NCI-H1930 (cell line): ENCODE data around the gene C5orf58.

Experiments used
- DNase-seq, 2 experiments: peaks; one replicate each; lab custom pipeline; 2025; lab: John Stamatoyannopoulos, UW

Gene C5orf58

GRCh38 chr5:170232786-170233185, at the start of gene C5orf58:
Gene C5orf58 (plus strand): TSS chr5:170232985. CDS start chr5:170234977, 1,992 bp downstream.
- DNase-seq, result no peak

- peak in 1 of 2 experiments; percentile 27 for DNase-seq
These were observed 48.7 kb upstream of the C5orf58 start for GRCh38 chr5:170183816-170184687.

- no peak for DNase-seq
These were observed 48.0 kb upstream of the C5orf58 start for GRCh38 chr5:170184737-170185136.

GRCh38 chr5:170186156-170186555, 46.6 kb upstream of the C5orf58 start:
- DNase-seq, result no peak

- DNase-seq, result no peak
These were observed 45.9 kb upstream of the C5orf58 start for GRCh38 chr5:170186856-170187255.

- DNase-seq, result no peak
These were observed 42.2 kb upstream of the C5orf58 start for GRCh38 chr5:170190436-170191134.

GRCh38 chr5:170192829-170193228, 40.0 kb upstream of the C5orf58 start:
- no peak for DNase-seq

- DNase-seq, result no peak
These were observed 36.8 kb upstream of the C5orf58 start for GRCh38 chr5:170195961-170196360.

GRCh38 chr5:170200876-170201275, 31.9 kb upstream of the C5orf58 start:
- no peak for DNase-seq

- no peak for DNase-seq
These were observed 31.5 kb upstream of the C5orf58 start for GRCh38 chr5:170201311-170201710.

- DNase-seq, result no peak
These were observed 30.7 kb upstream of the C5orf58 start for GRCh38 chr5:170202117-170202516.

- no peak for DNase-seq
These were observed 28.6 kb upstream of the C5orf58 start for GRCh38 chr5:170204202-170204601.

- DNase-seq, result no peak
These were observed 26.6 kb upstream of the C5orf58 start for GRCh38 chr5:170206216-170206615.

- DNase-seq, result no peak
These were observed 25.8 kb upstream of the C5orf58 start for GRCh38 chr5:170206958-170207357.

- no peak for DNase-seq
These were observed 21.0 kb upstream of the C5orf58 start for GRCh38 chr5:170211575-170212334.

- peak; percentile 35 to 37 for DNase-seq
These were observed 16.4 kb upstream of the C5orf58 start for GRCh38 chr5:170216257-170216864.

GRCh38 chr5:170217831-170218230, 15.0 kb upstream of the C5orf58 start:
- no peak for DNase-seq

GRCh38 chr5:170218726-170219125, 14.1 kb upstream of the C5orf58 start:
- DNase-seq, result no peak

GRCh38 chr5:170219615-170220014, 13.2 kb upstream of the C5orf58 start:
- no peak for DNase-seq

- no peak for DNase-seq
These were observed 12.6 kb upstream of the C5orf58 start for GRCh38 chr5:170220191-170220590.

- DNase-seq, result no peak
These were observed 11.5 kb upstream of the C5orf58 start for GRCh38 chr5:170221327-170221741.

GRCh38 chr5:170223360-170223759, 9.4 kb upstream of the C5orf58 start:
- no peak for DNase-seq
